ENCODE measurements around the gene SMARCAD1.
"Not testable (repeated sequence)": the region's sequence is repeated elsewhere in the genome, so short reads cannot be mapped to it uniquely, and the experiment has no call there.

SMARCAD1 gene

DNA sequence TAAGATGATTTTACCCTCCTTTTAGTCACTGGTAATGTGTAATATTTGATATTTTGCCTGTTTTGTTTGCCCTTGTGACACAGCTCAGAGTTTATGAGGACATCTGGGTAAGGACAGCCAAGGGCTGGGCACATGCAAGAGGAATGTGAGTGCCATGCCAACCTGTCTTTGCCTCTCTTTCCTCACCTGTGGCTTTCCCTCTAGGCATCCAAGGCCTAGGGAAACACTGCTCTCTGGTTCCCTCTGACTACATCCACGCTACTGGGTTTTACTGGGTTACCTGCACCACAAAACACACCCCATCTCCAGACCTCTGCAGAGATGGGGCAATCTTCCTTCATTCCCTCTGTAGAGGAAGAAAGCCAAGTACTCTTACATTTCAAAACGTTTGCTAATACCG is 127.3 kb downstream of the SMARCAD1 start:
- TF ChIP-seq EZH2phosphoT487 (IDR thresholded peaks at IDR 0.05; ENCODE audit: low read depth): no peak
- TF ChIP-seq, protein P1, sequence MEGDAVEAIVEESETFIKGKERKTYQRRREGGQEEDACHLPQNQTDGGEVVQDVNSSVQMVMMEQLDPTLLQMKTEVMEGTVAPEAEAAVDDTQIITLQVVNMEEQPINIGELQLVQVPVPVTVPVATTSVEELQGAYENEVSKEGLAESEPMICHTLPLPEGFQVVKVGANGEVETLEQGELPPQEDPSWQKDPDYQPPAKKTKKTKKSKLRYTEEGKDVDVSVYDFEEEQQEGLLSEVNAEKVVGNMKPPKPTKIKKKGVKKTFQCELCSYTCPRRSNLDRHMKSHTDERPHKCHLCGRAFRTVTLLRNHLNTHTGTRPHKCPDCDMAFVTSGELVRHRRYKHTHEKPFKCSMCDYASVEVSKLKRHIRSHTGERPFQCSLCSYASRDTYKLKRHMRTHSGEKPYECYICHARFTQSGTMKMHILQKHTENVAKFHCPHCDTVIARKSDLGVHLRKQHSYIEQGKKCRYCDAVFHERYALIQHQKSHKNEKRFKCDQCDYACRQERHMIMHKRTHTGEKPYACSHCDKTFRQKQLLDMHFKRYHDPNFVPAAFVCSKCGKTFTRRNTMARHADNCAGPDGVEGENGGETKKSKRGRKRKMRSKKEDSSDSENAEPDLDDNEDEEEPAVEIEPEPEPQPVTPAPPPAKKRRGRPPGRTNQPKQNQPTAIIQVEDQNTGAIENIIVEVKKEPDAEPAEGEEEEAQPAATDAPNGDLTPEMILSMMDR (IDR thresholded peaks at IDR 0.05; ENCODE audit: low read depth, low read length): no peak
- H3K4me3 ChIP-seq (ENCODE audit: low read length): no peak overlapping the region
- no peak overlapping the region for H3K9ac ChIP-seq (ENCODE audit: low read length)
- no peak overlapping the region for H2AFZ ChIP-seq (ENCODE audit: low read depth, low read length)
- H3K4me2 ChIP-seq (ENCODE audit: low read length): no peak overlapping the region
- no peaks in the 10 kb centered on the region for H3K79me2 ChIP-seq (ENCODE audit: low read length)
- H4K20me1 ChIP-seq (ENCODE audit: insufficient read depth, low read length): no peaks in the 10 kb centered on the region
- no peak overlapping the region for H3K27ac ChIP-seq (ENCODE audit: low read length)
- H3K4me1 ChIP-seq (ENCODE audit: low read length): peaks cover 10% of the 10 kb centered on the region; the same call in 1 of the 2 replicates
- no peaks in the 10 kb centered on the region for H3K27me3 ChIP-seq (ENCODE audit: low read depth, low read length)
- no peaks in the 10 kb centered on the region for H3K36me3 ChIP-seq (replicated peaks; ENCODE audit: low read depth, low read length)
- no peaks in the 10 kb centered on the region for H3K9me3 ChIP-seq (ENCODE audit: insufficient read depth, low read length)

DNA sequence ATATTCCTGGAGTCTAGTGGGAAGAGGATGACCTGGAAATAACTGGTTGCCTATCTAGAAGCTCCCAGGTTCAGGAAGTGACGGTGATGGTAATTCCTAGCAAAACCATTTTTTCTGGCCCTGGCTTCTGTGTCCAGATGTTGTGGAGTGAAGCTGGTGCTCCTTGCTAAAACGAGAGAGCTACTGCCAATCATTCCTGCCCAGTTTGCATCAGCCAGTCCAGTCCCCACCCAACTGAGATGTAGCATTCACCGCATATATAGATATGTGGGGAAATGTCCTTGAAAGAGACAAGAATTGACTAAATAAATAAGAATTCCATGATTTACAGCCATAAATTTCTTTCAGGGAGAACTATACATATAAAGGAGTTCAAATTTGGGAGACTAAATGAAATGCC is 128.6 kb downstream of the SMARCAD1 start:
- no peak overlapping the region for H3K9ac ChIP-seq (ENCODE audit: low read length)
- peaks cover 10% of the 10 kb centered on the region; the same call in 1 of the 2 replicates for H3K4me1 ChIP-seq (ENCODE audit: low read length)
- H3K9me3 ChIP-seq (ENCODE audit: insufficient read depth, low read length): no peaks in the 10 kb centered on the region
- TF ChIP-seq, protein P1 (IDR thresholded peaks at IDR 0.05; ENCODE audit: low read depth, low read length): no peak
- TF ChIP-seq EZH2phosphoT487 (IDR thresholded peaks at IDR 0.05; ENCODE audit: low read depth): no peak
- no peak overlapping the region for H3K4me2 ChIP-seq (ENCODE audit: low read length)
- no peaks in the 10 kb centered on the region for H3K79me2 ChIP-seq (ENCODE audit: low read length)
- H3K36me3 ChIP-seq (replicated peaks; ENCODE audit: low read depth, low read length): no peaks in the 10 kb centered on the region
- H3K27ac ChIP-seq (ENCODE audit: low read length): no peak overlapping the region
- no peaks in the 10 kb centered on the region for H4K20me1 ChIP-seq (ENCODE audit: insufficient read depth, low read length)
- H3K27me3 ChIP-seq (ENCODE audit: low read depth, low read length): no peaks in the 10 kb centered on the region
- H2AFZ ChIP-seq (ENCODE audit: low read depth, low read length): no peak overlapping the region
- no peak overlapping the region for H3K4me3 ChIP-seq (ENCODE audit: low read length)

DNA sequence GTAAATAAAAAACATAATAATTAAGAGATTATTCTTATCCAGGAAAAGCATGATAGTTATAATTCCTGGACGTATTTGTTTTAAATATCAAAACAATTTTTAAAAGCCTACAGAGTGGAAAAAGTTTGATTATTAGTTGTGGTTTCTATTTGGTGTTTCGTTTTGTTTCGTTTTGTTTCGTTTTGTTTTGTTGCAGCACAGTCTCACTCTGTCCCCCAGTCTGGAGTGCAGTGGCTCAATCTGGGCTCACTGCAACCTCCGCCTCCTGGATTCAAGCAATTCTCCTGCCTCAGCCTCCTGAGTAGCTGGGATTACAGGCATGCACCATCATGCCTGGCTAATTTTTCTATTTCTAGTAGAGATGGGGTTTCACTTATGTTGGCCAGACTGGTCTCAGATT is 129.1 kb downstream of the SMARCAD1 start:
- H3K27ac ChIP-seq (ENCODE audit: low read length); H3K9me3 ChIP-seq (ENCODE audit: insufficient read depth, low read length); H2AFZ ChIP-seq (ENCODE audit: low read depth, low read length); H3K9ac ChIP-seq (ENCODE audit: low read length); H3K4me1 ChIP-seq (ENCODE audit: low read length); H3K4me2 ChIP-seq (ENCODE audit: low read length); H3K4me3 ChIP-seq (ENCODE audit: low read length); H3K36me3 ChIP-seq (replicated peaks; ENCODE audit: low read depth, low read length); H3K27me3 ChIP-seq (ENCODE audit: low read depth, low read length); H3K79me2 ChIP-seq (ENCODE audit: low read length); H4K20me1 ChIP-seq (ENCODE audit: insufficient read depth, low read length): not testable (repeated sequence)

DNA sequence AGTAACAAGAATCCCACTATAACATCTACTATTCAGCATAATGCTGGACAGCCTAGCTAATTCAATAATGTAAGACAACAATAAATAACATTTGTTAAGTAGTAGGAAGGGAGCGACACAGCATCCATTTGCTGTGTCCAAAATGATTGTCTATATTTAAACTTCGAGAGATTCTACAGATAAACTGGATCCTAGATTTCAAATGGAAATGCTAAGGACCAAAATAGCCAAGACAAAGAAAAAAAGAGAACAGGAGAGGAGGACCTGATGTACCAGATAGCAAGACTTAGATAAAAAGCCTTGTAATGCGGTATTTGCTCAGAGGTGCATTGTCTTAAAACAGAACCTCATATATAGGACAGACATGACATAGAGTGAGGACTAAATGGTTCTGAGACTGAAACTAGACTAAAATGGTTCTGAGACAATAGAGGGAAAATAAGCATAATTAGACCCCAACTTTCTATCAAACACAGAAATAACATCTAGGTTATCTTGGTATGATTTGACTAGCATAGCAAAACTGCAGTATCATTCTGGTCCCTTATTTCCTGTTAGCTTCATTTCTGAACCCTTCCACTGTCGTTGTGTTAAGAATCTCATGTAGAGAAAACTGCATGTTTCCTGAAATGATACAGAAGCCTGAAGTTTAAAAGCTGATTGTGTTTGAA is 131.2 kb downstream of the SMARCAD1 start:
- TF ChIP-seq, protein P1 (IDR thresholded peaks at IDR 0.05; ENCODE audit: low read depth, low read length): no peak
- no peak for TF ChIP-seq EZH2phosphoT487 (IDR thresholded peaks at IDR 0.05; ENCODE audit: low read depth)
- H3K9me3 ChIP-seq (ENCODE audit: insufficient read depth, low read length): no peaks in the 10 kb centered on the region
- H3K4me3 ChIP-seq (ENCODE audit: low read length): no peak overlapping the region
- H2AFZ ChIP-seq (ENCODE audit: low read depth, low read length): peak overlapping the region; percentile 53; the same call in 1 of the 2 replicates
- H4K20me1 ChIP-seq (ENCODE audit: insufficient read depth, low read length): no peaks in the 10 kb centered on the region
- no peaks in the 10 kb centered on the region for H3K79me2 ChIP-seq (ENCODE audit: low read length)
- no peak overlapping the region for H3K4me2 ChIP-seq (ENCODE audit: low read length)
- no peak overlapping the region for H3K27ac ChIP-seq (ENCODE audit: low read length)
- no peaks in the 10 kb centered on the region for H3K36me3 ChIP-seq (replicated peaks; ENCODE audit: low read depth, low read length)
- H3K4me1 ChIP-seq (ENCODE audit: low read length): peaks cover 19% of the 10 kb centered on the region
- H3K9ac ChIP-seq (ENCODE audit: low read length): no peak overlapping the region
- no peaks in the 10 kb centered on the region for H3K27me3 ChIP-seq (ENCODE audit: low read depth, low read length)

Measured in OCI-LY3 (cell line).